ENCODE data around the gene GHRL. TPM values are rescaled to one million over a fixed set of nuclear protein-coding genes. Genes with fewer than 3 reads are reported as not detected.

GHRL gene
- total and polyA plus RNA-seq, 12 donors = 0.33 to 2.2 (median 0.97) TPM; not detected in 7

- Histone ChIP-seq H3K9me3 (replicated peaks in 1 of 3) (no peaks in the 10 kb centered on the region), H3K27me3 (no peaks in the 10 kb centered on the region), H3K4me3 (no peak overlapping the region), H3K36me3 (replicated peaks in 1 of 2) (no peaks in the 10 kb centered on the region), H3K27ac (no peak overlapping the region), H3K4me1 (replicated peaks in 1 of 2) (no peaks in the 10 kb centered on the region)
- intact Hi-C loops (cut with DNase I) = no loop called here
- TF ChIP-seq POLR2A (IDR thresholded peaks at IDR 0.05) = no peak
- TF ChIP-seq CTCF (IDR thresholded peaks at IDR 0.05) = no peak
- DNase-seq = no peak
- 88 to 94% (median 93%) methylated on average over 4 to 11 of the region's 11 CpGs for WGBS, 4 donors
Measured at GRCh38 chr3:10336761-10337160, 44.0 kb upstream of the GHRL start.

GRCh38 chr3:10335871-10336622 lies 43.3 kb upstream of the GHRL start:
- Histone ChIP-seq H3K9me3 (replicated peaks in 1 of 3) (no peaks in the 10 kb centered on the region), H3K4me1 (replicated peaks in 1 of 2) (no peaks in the 10 kb centered on the region), H3K36me3 (replicated peaks in 1 of 2) (no peaks in the 10 kb centered on the region), H3K4me3 (no peak overlapping the region), H3K27ac (no peak overlapping the region), H3K27me3 (no peaks in the 10 kb centered on the region)
- no peak for DNase-seq
- TF ChIP-seq POLR2A (IDR thresholded peaks at IDR 0.05) (no peak), CTCF (IDR thresholded peaks at IDR 0.05) (no peak)
- intact Hi-C loops (cut with DNase I) = no loop called here
- WGBS, 4 donors = 87 to 93% (median 91%) methylated on average over 18 to 29 of the region's 29 CpGs

- no peak for TF ChIP-seq CTCF (IDR thresholded peaks at IDR 0.05)
- TF ChIP-seq POLR2A (IDR thresholded peaks at IDR 0.05) = no peak
- intact Hi-C loops (cut with DNase I) = no loop called here
- no peaks in the 10 kb centered on the region for H3K27me3 ChIP-seq
- WGBS, 4 donors = 75 to 95% (median 83%) methylated on average over 3 to 4 of the region's 4 CpGs
- DNase-seq = no peak
- no peaks in the 10 kb centered on the region for H3K9me3 ChIP-seq (replicated peaks in 1 of 3)
- H3K27ac ChIP-seq = no peak overlapping the region
- H3K36me3 ChIP-seq (replicated peaks in 1 of 2) = no peaks in the 10 kb centered on the region
- H3K4me3 ChIP-seq = no peak overlapping the region
- H3K4me1 ChIP-seq (replicated peaks in 1 of 2) = no peaks in the 10 kb centered on the region
Measured at GRCh38 chr3:10335190-10335738, 42.5 kb upstream of the GHRL start.

- WGBS, 4 donors = 74 to 94% (median 83%) methylated on average over 6 to 12 of the region's 12 CpGs
Measured at GRCh38 chr3:10334459-10334858, 41.7 kb upstream of the GHRL start.

More at GRCh38 chr3:10334459-10334858, 41.7 kb upstream of the GHRL start:
- DNase-seq = no peak
- no peaks in the 10 kb centered on the region for H3K4me1 ChIP-seq (replicated peaks in 1 of 2)
- no peak overlapping the region for H3K27ac ChIP-seq
- TF ChIP-seq CTCF (IDR thresholded peaks at IDR 0.05) (no peak), POLR2A (IDR thresholded peaks at IDR 0.05) (no peak)
- intact Hi-C loops (cut with DNase I) = no loop called here
- H3K36me3 ChIP-seq (replicated peaks in 1 of 2) = no peaks in the 10 kb centered on the region
- H3K27me3 ChIP-seq = no peaks in the 10 kb centered on the region
- H3K9me3 ChIP-seq (replicated peaks in 1 of 3) = no peaks in the 10 kb centered on the region
- no peak overlapping the region for H3K4me3 ChIP-seq

Measured in adrenal gland (tissue), 12 donors.